GM23338 (cell line): ENCODE results near the gene SMOC2. TPM values are rescaled to one million over a fixed set of nuclear protein-coding genes. Genes with fewer than 3 reads are reported as not detected.
A peak's percentile ranks its signal among the peaks of the same experiment; 100 is the strongest.

Source experiments
- ATAC-seq: fragments of 200-7000 bp; cut with Tn5 transposase; 3 replicates; pipeline ENCODE4 v1.9.1; 2020
- DNase-seq: peaks from one replicate; pipeline ENCODE4 v3.0.0-alpha.2; 2015; ENCODE audit warnings: low spot score
- H2AFZ ChIP-seq: fragments of 200-600 bp; sonication (generic); 2 replicates; pipeline ENCODE4 v1.8.0; 2016; ENCODE audit warnings: antibody characterized with exemption, mild to moderate bottlenecking, moderate library complexity
- H3F3A ChIP-seq: fragments of 200-600 bp; sonication (generic); replicated peaks from 2 replicates; pipeline ENCODE4 v1.8.0; 2017; ENCODE audit warnings: antibody characterized with exemption, mixed run types, low read depth
- H3K27ac ChIP-seq: fragments of 200-600 bp; sonication (generic); 2 replicates; pipeline ENCODE4 v1.6.1; 2016; ENCODE audit warnings: low read depth
- H3K27me3 ChIP-seq: fragments of 200-600 bp; sonication (generic); 2 replicates; pipeline ENCODE4 v1.8.0; 2016; ENCODE audit warnings: mild to moderate bottlenecking, mixed run types, moderate library complexity; ENCODE audit not compliant: insufficient read depth
- H3K36me3 ChIP-seq: fragments of 200-600 bp; sonication (generic); 2 replicates; pipeline ENCODE4 v1.8.0; 2016; ENCODE audit warnings: mild to moderate bottlenecking; ENCODE audit not compliant: insufficient read depth
- H3K4me1 ChIP-seq: fragments of 200-600 bp; sonication (generic); 2 replicates; pipeline ENCODE4 v1.8.0; 2016; ENCODE audit warnings: mild to moderate bottlenecking, moderate library complexity; ENCODE audit not compliant: insufficient read depth
- H3K4me2 ChIP-seq: fragments of 200-600 bp; sonication (generic); 2 replicates; pipeline ENCODE4 v1.7.1; 2017; ENCODE audit warnings: mixed run types
- H3K4me3 ChIP-seq: fragments of 200-600 bp; sonication (generic); 2 replicates; pipeline ENCODE4 v1.6.1; 2016; ENCODE audit warnings: mixed run types
- H3K79me2 ChIP-seq: fragments of 200-600 bp; sonication (generic); replicated peaks from 2 replicates; pipeline ENCODE4 v1.8.0; 2017; ENCODE audit warnings: mild to moderate bottlenecking; ENCODE audit not compliant: insufficient read depth
- H3K9me2 ChIP-seq: fragments of 200-600 bp; sonication (generic); 2 replicates; pipeline ENCODE4 v1.8.0; 2017; ENCODE audit not compliant: insufficient read depth
- H4K20me1 ChIP-seq: fragments of 200-600 bp; sonication (generic); replicated peaks from 2 replicates; pipeline ENCODE4 v1.8.0; 2017; ENCODE audit warnings: mild to moderate bottlenecking; ENCODE audit not compliant: insufficient read depth
- H3K27ac Mint-ChIP-seq: 2 replicates; pipeline ENCODE4 v1.8.0; 2020; ENCODE audit warnings: inconsistent platforms, mild to moderate bottlenecking, moderate library complexity, mixed read lengths
- H3K27me3 Mint-ChIP-seq: 3 replicates; pipeline ENCODE4 v1.8.0; 2022; ENCODE audit warnings: low read depth, mild to moderate bottlenecking, moderate library complexity, mixed read lengths, inconsistent platforms; ENCODE audit not compliant: insufficient read depth, poor library complexity
- H3K36me3 Mint-ChIP-seq: 3 replicates; pipeline ENCODE4 v1.8.0; 2021; ENCODE audit warnings: low read depth, mild to moderate bottlenecking, inconsistent platforms, moderate library complexity, mixed read lengths
- H3K4me1 Mint-ChIP-seq: 3 replicates; pipeline ENCODE4 v1.8.0; 2020; ENCODE audit warnings: mild to moderate bottlenecking, inconsistent platforms, mixed read lengths
- H3K4me3 Mint-ChIP-seq: 3 replicates; pipeline ENCODE4 v1.8.0; 2021; ENCODE audit warnings: moderate library complexity, mild to moderate bottlenecking, inconsistent platforms, mixed read lengths
- H3K9me3 Mint-ChIP-seq: 3 replicates; pipeline ENCODE4 v1.8.0; 2020; ENCODE audit warnings: moderate library complexity, mild to moderate bottlenecking, inconsistent platforms, mixed read lengths
- EZH2 ChIP-seq: fragments of 200-600 bp; sonication (generic); IDR thresholded peaks from one replicate; pipeline ENCODE4 v1.8.0; 2017; ENCODE audit warnings: antibody characterized with exemption, mild to moderate bottlenecking, low read depth; ENCODE audit not compliant: unreplicated experiment
- EZH2phosphoT487 ChIP-seq: fragments of 200-600 bp; sonication (generic); IDR thresholded peaks from one replicate; pipeline ENCODE4 v1.8.1; 2018; ENCODE audit warnings: antibody characterized with exemption; ENCODE audit not compliant: unreplicated experiment
- JUNB ChIP-seq: IDR thresholded peaks from one replicate; pipeline ENCODE4 v1.6.1; 2016; ENCODE audit warnings: antibody characterized with exemption; ENCODE audit not compliant: unreplicated experiment
- NANOG ChIP-seq: IDR thresholded peaks from 2 replicates; pipeline ENCODE4 v1.6.1; 2016; ENCODE audit warnings: antibody characterized with exemption, borderline replicate concordance
- POLR2AphosphoS5 ChIP-seq: IDR thresholded peaks from 2 replicates; pipeline ENCODE4 v1.6.1; 2016; ENCODE audit warnings: antibody characterized with exemption, low read depth
- STAT1 ChIP-seq: IDR thresholded peaks from one replicate; pipeline ENCODE4 v1.6.1; 2016; ENCODE audit warnings: antibody characterized with exemption; ENCODE audit not compliant: unreplicated experiment
- ZNF114 ChIP-seq: fragments of 250-450 bp; sonication (Bioruptor Pico); IDR thresholded peaks from 2 replicates; pipeline ENCODE4 v1.5.0; 2020; ENCODE audit warnings: mild to moderate bottlenecking, moderate library complexity
- ZNF331 ChIP-seq: fragments of 250-450 bp; sonication (Bioruptor Pico); IDR thresholded peaks from 2 replicates; pipeline ENCODE4 v1.5.0; 2020; ENCODE audit warnings: low read depth, mild to moderate bottlenecking, moderate library complexity
- polyA plus RNA-seq: library from polyadenylated mRNA; unstranded; fragments of >200 nt; fragmentation: Nextera tagmentation; extraction: Ambion mirVana; gene quantifications from 2 replicates; pipeline ENCODE4 v1.2.1, GENCODE V29; 2016
- total RNA-seq: library from RNA; depleted of rRNA; stranded (reverse); fragments of >200 nt; shearing (Covaris generic); gene quantifications from 2 replicates; pipeline ENCODE4 v1.2.3, GENCODE V29; 2014
- TF ChIP-seq, protein P1 (sequence below): fragments of 250-450 bp; sonication (Bioruptor Pico); IDR thresholded peaks from 2 replicates; pipeline ENCODE4 v1.5.0; 2020; ENCODE audit warnings: mild to moderate bottlenecking, moderate library complexity
- TF ChIP-seq, protein P2 (sequence below): IDR thresholded peaks from one replicate; pipeline ENCODE4 v1.6.1; 2018; ENCODE audit warnings: antibody characterized with exemption; ENCODE audit not compliant: unreplicated experiment
- TF ChIP-seq, protein P3 (sequence below): IDR thresholded peaks from 2 replicates; pipeline ENCODE4 v1.6.1; 2016; ENCODE audit warnings: antibody characterized with exemption
- TF ChIP-seq, protein P4 (sequence below), 2 experiments: fragments of 200-600 bp in 1 of 2; sonication (generic) in 1 of 2; conservative IDR thresholded peaks; 2 replicates each; pipeline versions ENCODE4 v1.5.1 to v1.6.1; 2016 to 2017; ENCODE audit warnings: antibody characterized with exemption in 2 of 2, low read depth in 2 of 2, mild to moderate bottlenecking in 2 of 2, moderate library complexity in 1 of 2

SMOC2 gene
- total and polyA plus RNA-seq, 2 experiments from 2014 or later, result 4.3 to 6.5 TPM

DNA sequence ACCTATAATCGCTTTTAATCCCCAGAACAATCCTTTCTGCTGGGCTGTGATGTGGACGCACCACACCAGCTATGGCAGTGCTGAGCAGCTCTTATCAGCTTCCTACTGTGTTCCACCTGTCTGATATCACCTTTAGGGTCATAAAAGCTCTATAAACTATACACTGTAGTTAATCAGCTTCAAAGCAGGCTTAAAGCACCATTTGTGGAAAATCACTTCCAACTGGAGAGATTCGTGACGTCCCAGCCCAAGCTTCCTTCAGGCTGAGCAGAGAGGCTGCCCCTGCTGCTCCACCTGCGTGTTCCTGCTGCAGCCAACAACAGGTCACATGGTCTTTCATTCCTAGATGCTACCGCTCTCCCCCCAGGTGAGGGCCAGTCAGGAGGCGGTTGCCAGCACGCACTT is 156.5 kb downstream of the SMOC2 start:
- Histone ChIP-seq H3K4me3 (no peak overlapping the region), H3K9me2 (no peaks in the 10 kb centered on the region), H3K27ac (no peak overlapping the region), H3K4me1 (no peaks in the 10 kb centered on the region; the same call in 1 of the 2 replicates), H2AFZ (no peak overlapping the region), H3K27me3 (no peaks in the 10 kb centered on the region), H3K4me2 (no peak overlapping the region), H3F3A (no peaks in the 10 kb centered on the region), H4K20me1 (no peaks in the 10 kb centered on the region), H3K79me2 (no peaks in the 10 kb centered on the region), H3K36me3 (no peaks in the 10 kb centered on the region)
- Mint-ChIP-seq H3K27ac (no peak overlapping the region), H3K36me3 (peaks cover 9% of the 10 kb centered on the region; the same call in 1 of the 3 replicates), H3K4me3 (no peak overlapping the region), H3K9me3 (no peaks in the 10 kb centered on the region; the same call in 2 of the 3 replicates), H3K4me1 (peaks cover 11% of the 10 kb centered on the region), H3K27me3 (peaks cover 7% of the 10 kb centered on the region)
- TF ChIP-seq NANOG, result no peak
- TF ChIP-seq EZH2, result no peak
- TF ChIP-seq POLR2AphosphoS5, result no peak
- TF ChIP-seq, protein P1, sequence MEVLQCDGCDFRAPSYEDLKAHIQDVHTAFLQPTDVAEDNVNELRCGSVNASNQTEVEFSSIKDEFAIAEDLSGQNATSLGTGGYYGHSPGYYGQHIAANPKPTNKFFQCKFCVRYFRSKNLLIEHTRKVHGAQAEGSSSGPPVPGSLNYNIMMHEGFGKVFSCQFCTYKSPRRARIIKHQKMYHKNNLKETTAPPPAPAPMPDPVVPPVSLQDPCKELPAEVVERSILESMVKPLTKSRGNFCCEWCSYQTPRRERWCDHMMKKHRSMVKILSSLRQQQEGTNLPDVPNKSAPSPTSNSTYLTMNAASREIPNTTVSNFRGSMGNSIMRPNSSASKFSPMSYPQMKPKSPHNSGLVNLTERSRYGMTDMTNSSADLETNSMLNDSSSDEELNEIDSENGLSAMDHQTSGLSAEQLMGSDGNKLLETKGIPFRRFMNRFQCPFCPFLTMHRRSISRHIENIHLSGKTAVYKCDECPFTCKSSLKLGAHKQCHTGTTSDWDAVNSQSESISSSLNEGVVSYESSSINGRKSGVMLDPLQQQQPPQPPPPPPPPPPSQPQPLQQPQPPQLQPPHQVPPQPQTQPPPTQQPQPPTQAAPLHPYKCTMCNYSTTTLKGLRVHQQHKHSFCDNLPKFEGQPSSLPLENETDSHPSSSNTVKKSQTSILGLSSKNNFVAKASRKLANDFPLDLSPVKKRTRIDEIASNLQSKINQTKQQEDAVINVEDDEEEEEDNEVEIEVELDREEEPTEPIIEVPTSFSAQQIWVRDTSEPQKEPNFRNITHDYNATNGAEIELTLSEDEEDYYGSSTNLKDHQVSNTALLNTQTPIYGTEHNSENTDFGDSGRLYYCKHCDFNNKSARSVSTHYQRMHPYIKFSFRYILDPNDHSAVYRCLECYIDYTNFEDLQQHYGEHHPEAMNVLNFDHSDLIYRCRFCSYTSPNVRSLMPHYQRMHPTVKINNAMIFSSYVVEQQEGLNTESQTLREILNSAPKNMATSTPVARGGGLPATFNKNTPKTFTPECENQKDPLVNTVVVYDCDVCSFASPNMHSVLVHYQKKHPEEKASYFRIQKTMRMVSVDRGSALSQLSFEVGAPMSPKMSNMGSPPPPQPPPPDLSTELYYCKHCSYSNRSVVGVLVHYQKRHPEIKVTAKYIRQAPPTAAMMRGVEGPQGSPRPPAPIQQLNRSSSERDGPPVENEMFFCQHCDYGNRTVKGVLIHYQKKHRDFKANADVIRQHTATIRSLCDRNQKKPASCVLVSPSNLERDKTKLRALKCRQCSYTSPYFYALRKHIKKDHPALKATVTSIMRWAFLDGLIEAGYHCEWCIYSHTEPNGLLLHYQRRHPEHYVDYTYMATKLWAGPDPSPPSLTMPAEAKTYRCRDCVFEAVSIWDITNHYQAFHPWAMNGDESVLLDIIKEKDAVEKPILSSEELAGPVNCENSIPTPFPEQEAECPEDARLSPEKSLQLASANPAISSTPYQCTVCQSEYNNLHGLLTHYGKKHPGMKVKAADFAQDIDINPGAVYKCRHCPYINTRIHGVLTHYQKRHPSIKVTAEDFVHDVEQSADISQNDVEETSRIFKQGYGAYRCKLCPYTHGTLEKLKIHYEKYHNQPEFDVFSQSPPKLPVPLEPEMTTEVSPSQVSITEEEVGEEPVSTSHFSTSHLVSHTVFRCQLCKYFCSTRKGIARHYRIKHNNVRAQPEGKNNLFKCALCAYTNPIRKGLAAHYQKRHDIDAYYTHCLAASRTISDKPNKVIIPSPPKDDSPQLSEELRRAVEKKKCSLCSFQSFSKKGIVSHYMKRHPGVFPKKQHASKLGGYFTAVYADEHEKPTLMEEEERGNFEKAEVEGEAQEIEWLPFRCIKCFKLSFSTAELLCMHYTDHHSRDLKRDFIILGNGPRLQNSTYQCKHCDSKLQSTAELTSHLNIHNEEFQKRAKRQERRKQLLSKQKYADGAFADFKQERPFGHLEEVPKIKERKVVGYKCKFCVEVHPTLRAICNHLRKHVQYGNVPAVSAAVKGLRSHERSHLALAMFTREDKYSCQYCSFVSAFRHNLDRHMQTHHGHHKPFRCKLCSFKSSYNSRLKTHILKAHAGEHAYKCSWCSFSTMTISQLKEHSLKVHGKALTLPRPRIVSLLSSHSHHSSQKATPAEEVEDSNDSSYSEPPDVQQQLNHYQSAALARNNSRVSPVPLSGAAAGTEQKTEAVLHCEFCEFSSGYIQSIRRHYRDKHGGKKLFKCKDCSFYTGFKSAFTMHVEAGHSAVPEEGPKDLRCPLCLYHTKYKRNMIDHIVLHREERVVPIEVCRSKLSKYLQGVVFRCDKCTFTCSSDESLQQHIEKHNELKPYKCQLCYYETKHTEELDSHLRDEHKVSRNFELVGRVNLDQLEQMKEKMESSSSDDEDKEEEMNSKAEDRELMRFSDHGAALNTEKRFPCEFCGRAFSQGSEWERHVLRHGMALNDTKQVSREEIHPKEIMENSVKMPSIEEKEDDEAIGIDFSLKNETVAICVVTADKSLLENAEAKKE (CRISPR knock-in tag), result no peak
- TF ChIP-seq, protein P2, sequence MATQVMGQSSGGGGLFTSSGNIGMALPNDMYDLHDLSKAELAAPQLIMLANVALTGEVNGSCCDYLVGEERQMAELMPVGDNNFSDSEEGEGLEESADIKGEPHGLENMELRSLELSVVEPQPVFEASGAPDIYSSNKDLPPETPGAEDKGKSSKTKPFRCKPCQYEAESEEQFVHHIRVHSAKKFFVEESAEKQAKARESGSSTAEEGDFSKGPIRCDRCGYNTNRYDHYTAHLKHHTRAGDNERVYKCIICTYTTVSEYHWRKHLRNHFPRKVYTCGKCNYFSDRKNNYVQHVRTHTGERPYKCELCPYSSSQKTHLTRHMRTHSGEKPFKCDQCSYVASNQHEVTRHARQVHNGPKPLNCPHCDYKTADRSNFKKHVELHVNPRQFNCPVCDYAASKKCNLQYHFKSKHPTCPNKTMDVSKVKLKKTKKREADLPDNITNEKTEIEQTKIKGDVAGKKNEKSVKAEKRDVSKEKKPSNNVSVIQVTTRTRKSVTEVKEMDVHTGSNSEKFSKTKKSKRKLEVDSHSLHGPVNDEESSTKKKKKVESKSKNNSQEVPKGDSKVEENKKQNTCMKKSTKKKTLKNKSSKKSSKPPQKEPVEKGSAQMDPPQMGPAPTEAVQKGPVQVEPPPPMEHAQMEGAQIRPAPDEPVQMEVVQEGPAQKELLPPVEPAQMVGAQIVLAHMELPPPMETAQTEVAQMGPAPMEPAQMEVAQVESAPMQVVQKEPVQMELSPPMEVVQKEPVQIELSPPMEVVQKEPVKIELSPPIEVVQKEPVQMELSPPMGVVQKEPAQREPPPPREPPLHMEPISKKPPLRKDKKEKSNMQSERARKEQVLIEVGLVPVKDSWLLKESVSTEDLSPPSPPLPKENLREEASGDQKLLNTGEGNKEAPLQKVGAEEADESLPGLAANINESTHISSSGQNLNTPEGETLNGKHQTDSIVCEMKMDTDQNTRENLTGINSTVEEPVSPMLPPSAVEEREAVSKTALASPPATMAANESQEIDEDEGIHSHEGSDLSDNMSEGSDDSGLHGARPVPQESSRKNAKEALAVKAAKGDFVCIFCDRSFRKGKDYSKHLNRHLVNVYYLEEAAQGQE, result no peak
- no peak for TF ChIP-seq STAT1
- TF ChIP-seq ZNF331, result no peak
- TF ChIP-seq EZH2phosphoT487, result no peak
- TF ChIP-seq JUNB, result no peak
- no peak for TF ChIP-seq ZNF114 (CRISPR knock-in tag)
- TF ChIP-seq, protein P3, sequence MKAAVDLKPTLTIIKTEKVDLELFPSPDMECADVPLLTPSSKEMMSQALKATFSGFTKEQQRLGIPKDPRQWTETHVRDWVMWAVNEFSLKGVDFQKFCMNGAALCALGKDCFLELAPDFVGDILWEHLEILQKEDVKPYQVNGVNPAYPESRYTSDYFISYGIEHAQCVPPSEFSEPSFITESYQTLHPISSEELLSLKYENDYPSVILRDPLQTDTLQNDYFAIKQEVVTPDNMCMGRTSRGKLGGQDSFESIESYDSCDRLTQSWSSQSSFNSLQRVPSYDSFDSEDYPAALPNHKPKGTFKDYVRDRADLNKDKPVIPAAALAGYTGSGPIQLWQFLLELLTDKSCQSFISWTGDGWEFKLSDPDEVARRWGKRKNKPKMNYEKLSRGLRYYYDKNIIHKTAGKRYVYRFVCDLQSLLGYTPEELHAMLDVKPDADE, result no peak
- TF ChIP-seq, protein P4, sequence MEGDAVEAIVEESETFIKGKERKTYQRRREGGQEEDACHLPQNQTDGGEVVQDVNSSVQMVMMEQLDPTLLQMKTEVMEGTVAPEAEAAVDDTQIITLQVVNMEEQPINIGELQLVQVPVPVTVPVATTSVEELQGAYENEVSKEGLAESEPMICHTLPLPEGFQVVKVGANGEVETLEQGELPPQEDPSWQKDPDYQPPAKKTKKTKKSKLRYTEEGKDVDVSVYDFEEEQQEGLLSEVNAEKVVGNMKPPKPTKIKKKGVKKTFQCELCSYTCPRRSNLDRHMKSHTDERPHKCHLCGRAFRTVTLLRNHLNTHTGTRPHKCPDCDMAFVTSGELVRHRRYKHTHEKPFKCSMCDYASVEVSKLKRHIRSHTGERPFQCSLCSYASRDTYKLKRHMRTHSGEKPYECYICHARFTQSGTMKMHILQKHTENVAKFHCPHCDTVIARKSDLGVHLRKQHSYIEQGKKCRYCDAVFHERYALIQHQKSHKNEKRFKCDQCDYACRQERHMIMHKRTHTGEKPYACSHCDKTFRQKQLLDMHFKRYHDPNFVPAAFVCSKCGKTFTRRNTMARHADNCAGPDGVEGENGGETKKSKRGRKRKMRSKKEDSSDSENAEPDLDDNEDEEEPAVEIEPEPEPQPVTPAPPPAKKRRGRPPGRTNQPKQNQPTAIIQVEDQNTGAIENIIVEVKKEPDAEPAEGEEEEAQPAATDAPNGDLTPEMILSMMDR (conservative IDR thresholded peaks at IDR 0.05; ENCODE audit: low read depth in 2 of 2), result no peak
- ATAC-seq (peak; percentile 65), DNase-seq (no peak)
